ENCODE results near the gene GIPC3. TPM values are rescaled to one million over a fixed set of nuclear protein-coding genes. Genes with fewer than 3 reads are reported as not detected.

GIPC3 gene
- total RNA-seq, 4 donors from 2014 or later = 0.19 to 0.89 (median 0.37) TPM

DNA sequence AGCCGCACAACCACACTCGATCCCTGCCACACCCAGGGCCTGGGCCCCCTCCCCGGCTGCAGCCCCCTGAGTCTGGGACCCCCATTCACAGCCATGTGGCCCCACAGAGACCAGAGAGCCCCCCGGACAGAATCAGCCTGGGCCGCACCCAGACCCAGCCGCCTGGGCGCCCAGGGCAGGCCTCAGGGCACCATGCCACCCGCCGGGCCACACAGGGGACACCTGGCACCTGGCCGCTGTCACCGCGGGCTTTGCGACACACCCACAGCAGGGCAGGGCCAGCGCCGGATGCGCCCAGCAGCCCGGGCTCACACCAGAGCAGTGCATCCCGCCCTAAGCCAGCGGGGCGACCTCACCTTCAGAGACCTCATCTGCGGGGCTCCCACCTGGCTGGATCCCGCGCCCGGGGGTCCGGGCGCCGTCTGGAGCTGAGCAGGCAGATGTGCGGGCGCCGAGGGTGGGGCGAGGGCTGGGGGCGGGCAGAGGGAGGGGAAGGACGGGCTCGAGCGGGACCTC, 21.0 kb downstream of the GIPC3 start:
- WGBS = 1% methylated on average over 15 of the region's 35 CpGs
- Histone ChIP-seq H3K36me3 (peaks cover 12% of the 10 kb centered on the region), H3K9me3 (no peaks in the 10 kb centered on the region), H3K27me3 (peaks cover 8% of the 10 kb centered on the region), H3K4me3 (peak overlapping the region; percentile 49), H3K4me1 (peaks cover 54% of the 10 kb centered on the region), H3K27ac (peak overlapping the region; percentile 57)
- peak; percentile 68 to 72 for DNase-seq (ENCODE audit: low spot score in 2 of 2)
- TF ChIP-seq POLR2A (IDR thresholded peaks at IDR 0.05) (no peak), EP300 (IDR thresholded peaks at IDR 0.05) (no peak), POLR2AphosphoS5 (IDR thresholded peaks at IDR 0.05) (no peak)
- TF ChIP-seq, protein P1, sequence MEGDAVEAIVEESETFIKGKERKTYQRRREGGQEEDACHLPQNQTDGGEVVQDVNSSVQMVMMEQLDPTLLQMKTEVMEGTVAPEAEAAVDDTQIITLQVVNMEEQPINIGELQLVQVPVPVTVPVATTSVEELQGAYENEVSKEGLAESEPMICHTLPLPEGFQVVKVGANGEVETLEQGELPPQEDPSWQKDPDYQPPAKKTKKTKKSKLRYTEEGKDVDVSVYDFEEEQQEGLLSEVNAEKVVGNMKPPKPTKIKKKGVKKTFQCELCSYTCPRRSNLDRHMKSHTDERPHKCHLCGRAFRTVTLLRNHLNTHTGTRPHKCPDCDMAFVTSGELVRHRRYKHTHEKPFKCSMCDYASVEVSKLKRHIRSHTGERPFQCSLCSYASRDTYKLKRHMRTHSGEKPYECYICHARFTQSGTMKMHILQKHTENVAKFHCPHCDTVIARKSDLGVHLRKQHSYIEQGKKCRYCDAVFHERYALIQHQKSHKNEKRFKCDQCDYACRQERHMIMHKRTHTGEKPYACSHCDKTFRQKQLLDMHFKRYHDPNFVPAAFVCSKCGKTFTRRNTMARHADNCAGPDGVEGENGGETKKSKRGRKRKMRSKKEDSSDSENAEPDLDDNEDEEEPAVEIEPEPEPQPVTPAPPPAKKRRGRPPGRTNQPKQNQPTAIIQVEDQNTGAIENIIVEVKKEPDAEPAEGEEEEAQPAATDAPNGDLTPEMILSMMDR (IDR thresholded peaks at IDR 0.05) = no peak

- WGBS = 8% methylated on average over 14 of the region's 46 CpGs
- H3K9me3 ChIP-seq = no peaks in the 10 kb centered on the region
- TF ChIP-seq POLR2A (IDR thresholded peaks at IDR 0.05) = no peak
- TF ChIP-seq EP300 (IDR thresholded peaks at IDR 0.05) = no peak
- TF ChIP-seq, protein P1 (IDR thresholded peaks at IDR 0.05) = no peak
- TF ChIP-seq POLR2AphosphoS5 (IDR thresholded peaks at IDR 0.05) = no peak
- peak within 1 kb of the TSS; percentile 49 for H3K4me3 ChIP-seq
- H3K4me1 ChIP-seq = peaks cover 54% of the 10 kb centered on the region
- DNase-seq (ENCODE audit: low spot score in 2 of 2) = peak in 1 of 2 donors; percentile 84
- H3K27me3 ChIP-seq = peaks cover 8% of the 10 kb centered on the region
- peak within 1 kb of the TSS; percentile 57 for H3K27ac ChIP-seq
- H3K36me3 ChIP-seq = peaks cover 17% of the 10 kb centered on the region
Observed at GRCh38 chr19:3606690-3607289, 21.5 kb downstream of the GIPC3 start, which contains the start of gene TBXA2R. Gene TBXA2R, minus strand, starts transcription at chr19:3606875. Its CDS starts 6,241 bp downstream, at chr19:3600634.

- H3K27me3 ChIP-seq = peaks cover 8% of the 10 kb centered on the region
- peak overlapping the region; percentile 49 for H3K4me3 ChIP-seq
- TF ChIP-seq, protein P1 (IDR thresholded peaks at IDR 0.05) = no peak
- no peak for TF ChIP-seq POLR2AphosphoS5 (IDR thresholded peaks at IDR 0.05)
- TF ChIP-seq POLR2A (IDR thresholded peaks at IDR 0.05) = no peak
- TF ChIP-seq EP300 (IDR thresholded peaks at IDR 0.05) = no peak
- H3K4me1 ChIP-seq = peaks cover 54% of the 10 kb centered on the region
- peak overlapping the region; percentile 57 for H3K27ac ChIP-seq
- DNase-seq (ENCODE audit: low spot score in 2 of 2) = peak in 1 of 2 donors; percentile 63
- WGBS = 38% methylated on average over 22 of the region's 22 CpGs
- H3K36me3 ChIP-seq = peaks cover 24% of the 10 kb centered on the region
- H3K9me3 ChIP-seq = no peaks in the 10 kb centered on the region
Observed at GRCh38 chr19:3607303-3608078, 22.2 kb downstream of the GIPC3 start.

DNA sequence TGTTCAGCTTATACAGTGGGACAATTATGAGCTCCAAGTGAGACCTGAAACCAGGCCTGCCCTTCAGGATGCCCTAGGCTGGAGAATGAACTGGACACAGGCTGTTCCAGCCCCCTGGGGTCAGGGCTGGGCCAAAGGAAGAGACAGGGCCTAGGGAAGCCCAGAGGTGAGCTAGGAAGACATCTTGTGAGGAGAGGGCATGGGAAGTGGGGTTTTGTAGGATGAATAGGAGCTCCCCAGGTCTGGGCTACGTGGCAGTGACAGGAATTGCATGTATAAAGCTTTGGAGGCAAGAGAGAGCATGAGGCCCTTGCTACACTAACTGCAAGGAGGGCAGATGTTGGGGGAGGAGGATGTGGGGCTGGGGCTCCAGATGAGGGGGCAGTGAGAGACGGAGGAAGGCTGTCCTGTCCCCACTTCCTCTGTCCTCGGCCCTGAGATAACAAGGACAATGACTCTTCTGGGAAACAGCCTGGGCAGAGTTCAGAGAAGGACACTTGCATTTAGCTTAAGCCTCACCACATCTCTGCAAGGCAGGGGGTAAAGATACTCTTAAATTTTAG, 22.9 kb downstream of the GIPC3 start:
- Histone ChIP-seq H3K27me3 (peaks cover 8% of the 10 kb centered on the region), H3K4me3 (peak overlapping the region; percentile 49), H3K4me1 (peaks cover 54% of the 10 kb centered on the region), H3K27ac (peak overlapping the region; percentile 5), H3K9me3 (no peaks in the 10 kb centered on the region), H3K36me3 (peaks cover 31% of the 10 kb centered on the region)
- TF ChIP-seq, protein P1 (IDR thresholded peaks at IDR 0.05) = no peak
- TF ChIP-seq POLR2A (IDR thresholded peaks at IDR 0.05) (no peak), EP300 (IDR thresholded peaks at IDR 0.05) (no peak), POLR2AphosphoS5 (IDR thresholded peaks at IDR 0.05) (no peak)
- 76% methylated on average over 3 of the region's 3 CpGs for WGBS
- no peak for DNase-seq (ENCODE audit: low spot score in 2 of 2)
